GM18507 (cell line): ENCODE data around the gene NFYC.
"Not testable (repeated sequence)": the region's sequence is repeated elsewhere in the genome, so short reads cannot be mapped to it uniquely, and the experiment has no call there.

Source experiments
- DNase-seq: peaks from one replicate; pipeline ENCODE4 v3.0.0; 2011; ENCODE audit warnings: low read depth; ENCODE audit not compliant: insufficient read length; ENCODE audit errors: extremely low spot score
- FAIRE-seq: peaks from 2 replicates; lab custom pipeline; 2011; peaks lifted over from hg19 to GRCh38; lab: Jason Lieb, UNC

Gene NFYC

GRCh38 chr1:40729316-40729862 is 37.9 kb downstream of the NFYC start:
- not testable (repeated sequence) for FAIRE-seq, DNase-seq

GRCh38 chr1:40732756-40733301 is 41.3 kb downstream of the NFYC start:
- no peak for FAIRE-seq

GRCh38 chr1:40734882-40735628 is 43.6 kb downstream of the NFYC start:
- FAIRE-seq (no peak), DNase-seq (no peak)

More at GRCh38 chr1:40732756-40733301, 41.3 kb downstream of the NFYC start:
- no peak for DNase-seq

- DNase-seq (no peak), FAIRE-seq (no peak)
Measured at GRCh38 chr1:40736085-40736531, 44.6 kb downstream of the NFYC start.

- FAIRE-seq: no peak
- no peak for DNase-seq
Measured at GRCh38 chr1:40738831-40739230, 47.3 kb downstream of the NFYC start.

- FAIRE-seq (no peak), DNase-seq (no peak)
Measured at GRCh38 chr1:40739455-40740008, 48.0 kb downstream of the NFYC start.

GRCh38 chr1:40740039-40740996 is 48.8 kb downstream of the NFYC start:
- FAIRE-seq (no peak), DNase-seq (no peak)

- FAIRE-seq: no peak
Measured at GRCh38 chr1:40740997-40741736, 49.7 kb downstream of the NFYC start.

GRCh38 chr1:40742363-40743061 is 51.0 kb downstream of the NFYC start:
- peak; percentile 76 for FAIRE-seq
- no peak for DNase-seq

More at GRCh38 chr1:40740997-40741736, 49.7 kb downstream of the NFYC start:
- no peak for DNase-seq

GRCh38 chr1:40743452-40743851 is 51.9 kb downstream of the NFYC start:
- FAIRE-seq (no peak), DNase-seq (no peak)

GRCh38 chr1:40743860-40744259 is 52.4 kb downstream of the NFYC start:
- FAIRE-seq: no peak

GRCh38 chr1:40745176-40745575 is 53.7 kb downstream of the NFYC start:
- DNase-seq: no peak
- FAIRE-seq: no peak

More at GRCh38 chr1:40743860-40744259, 52.4 kb downstream of the NFYC start:
- DNase-seq: no peak

- DNase-seq: no peak
- no peak for FAIRE-seq
Measured at GRCh38 chr1:40746344-40747090, 55.0 kb downstream of the NFYC start.

GRCh38 chr1:40748841-40749718 is 57.6 kb downstream of the NFYC start:
- no peak for DNase-seq
- no peak for FAIRE-seq

GRCh38 chr1:40749817-40750216 is 58.3 kb downstream of the NFYC start:
- FAIRE-seq (no peak), DNase-seq (no peak)

- peak; percentile 21 for FAIRE-seq
- DNase-seq: no peak
Measured at GRCh38 chr1:40750451-40750908, 59.0 kb downstream of the NFYC start.

GRCh38 chr1:40751802-40752201 is 60.3 kb downstream of the NFYC start:
- DNase-seq: no peak
- peak; percentile 50 for FAIRE-seq
